HepG2 (cell line): ENCODE data around the gene PHTF1. TPM values are rescaled to one million over a fixed set of nuclear protein-coding genes. Genes with fewer than 3 reads are reported as not detected.

Experiments used
- GLMP ChIP-seq: sonication (generic); formaldehyde crosslinking; IDR thresholded peaks from 2 replicates; pipeline ENCODE4 v1.9.0; 2021; ENCODE audit warnings: missing genetic modification reagents, mild to moderate bottlenecking, borderline replicate concordance
- HDAC1 ChIP-seq: sonication (generic); formaldehyde crosslinking; IDR thresholded peaks from 2 replicates; pipeline ENCODE4 v1.5.1; 2020; ENCODE audit warnings: mild to moderate bottlenecking, missing genetic modification reagents
- HMG20A ChIP-seq: IDR thresholded peaks from 2 replicates; pipeline ENCODE4 v1.6.1; 2016; ENCODE audit warnings: borderline replicate concordance
- HNF1A ChIP-seq, 2 experiments: sonication (generic) in 1 of 2; formaldehyde crosslinking in 1 of 2; IDR thresholded peaks; 2 replicates each; pipeline versions ENCODE4 v1.4.0 to v1.6.1; 2016 to 2020; ENCODE audit warnings: borderline replicate concordance in 1 of 2, low read depth in 1 of 2, mild to moderate bottlenecking in 1 of 2, missing genetic modification reagents in 1 of 2
- MAF1 ChIP-seq: sonication (generic); formaldehyde crosslinking; IDR thresholded peaks from 2 replicates; pipeline ENCODE4 v1.5.0; 2020; ENCODE audit warnings: missing genetic modification reagents, borderline replicate concordance
- MYNN ChIP-seq: sonication (generic); formaldehyde crosslinking; IDR thresholded peaks from 2 replicates; pipeline ENCODE4 v1.4.0; 2020; ENCODE audit warnings: mild to moderate bottlenecking, low read depth, missing genetic modification reagents
- NR2F6 ChIP-seq, 2 experiments: IDR thresholded peaks; 2 replicates each; pipeline ENCODE4 v1.6.1; 2016; ENCODE audit warnings: antibody characterized with exemption in 1 of 2, mild to moderate bottlenecking in 1 of 2
- REXO4 ChIP-seq: sonication (generic); formaldehyde crosslinking; IDR thresholded peaks from 2 replicates; pipeline ENCODE4 v1.8.0; 2022; ENCODE audit warnings: missing genetic modification reagents, mild to moderate bottlenecking, borderline replicate concordance
- SIX1 ChIP-seq: sonication (generic); formaldehyde crosslinking; IDR thresholded peaks from 2 replicates; pipeline ENCODE4 v1.4.0; 2020; ENCODE audit warnings: missing genetic modification reagents, borderline replicate concordance
- SP5 ChIP-seq: IDR thresholded peaks from 2 replicates; pipeline ENCODE4 v1.6.1; 2016; ENCODE audit warnings: low read depth, borderline replicate concordance
- TSC22D2 ChIP-seq: sonication (generic); formaldehyde crosslinking; IDR thresholded peaks from 2 replicates; pipeline ENCODE4 v1.5.1; 2020; ENCODE audit warnings: missing genetic modification reagents, mild to moderate bottlenecking, borderline replicate concordance
- ZNF18 ChIP-seq: sonication (generic); formaldehyde crosslinking; IDR thresholded peaks from 2 replicates; pipeline ENCODE4 v1.8.0; 2022; ENCODE audit warnings: mild to moderate bottlenecking, missing genetic modification reagents; ENCODE audit not compliant: insufficient replicate concordance
- ZNF547 ChIP-seq: sonication (generic); formaldehyde crosslinking; IDR thresholded peaks from 2 replicates; pipeline ENCODE4 v1.5.1; 2020; ENCODE audit warnings: mild to moderate bottlenecking, missing genetic modification reagents
- ZNF552 ChIP-seq: sonication (generic); formaldehyde crosslinking; IDR thresholded peaks from 2 replicates; pipeline ENCODE4 v1.9.0; 2022; ENCODE audit warnings: missing genetic modification reagents, mild to moderate bottlenecking, borderline replicate concordance
- ZNF639 ChIP-seq: conservative IDR thresholded peaks from 2 replicates; pipeline ENCODE4 v1.6.1; 2018; ENCODE audit warnings: missing genetic modification reagents
- ZNF703 ChIP-seq: sonication (generic); formaldehyde crosslinking; IDR thresholded peaks from 2 replicates; pipeline ENCODE4 v1.5.1; 2020; ENCODE audit warnings: missing genetic modification reagents, mild to moderate bottlenecking, moderate library complexity, borderline replicate concordance
- ZNF704 ChIP-seq: sonication (generic); formaldehyde crosslinking; IDR thresholded peaks from 2 replicates; pipeline ENCODE4 v1.8.1; 2023; ENCODE audit warnings: mild to moderate bottlenecking, inconsistent platforms, moderate library complexity, missing genetic modification reagents, borderline replicate concordance
- ZNF746 ChIP-seq: sonication (generic); formaldehyde crosslinking; IDR thresholded peaks from 2 replicates; pipeline ENCODE4 v1.8.0; 2022; ENCODE audit warnings: mild to moderate bottlenecking, missing genetic modification reagents
- polyA plus RNA-seq, 8 experiments: library from polyadenylated mRNA; depleted of rRNA in 3 of 8; stranded (reverse) in 7 of 8; unstranded in 1 of 8; fragments of >200 nt; fragmentation: Illumina TruSeq in 4 of 8; extraction: Trizol in 4 of 8; gene quantifications; 2 replicates each; pipeline versions ENCODE4 v1.2.1 to v1.2.3, GENCODE V29; 2011 to 2016; ENCODE audit warnings: low read depth in 4 of 8, missing spikeins in 1 of 8, mixed read lengths in 1 of 8; ENCODE audit not compliant: insufficient read depth in 1 of 8
- total RNA-seq, 5 experiments: library from RNA; depleted of rRNA; stranded (reverse); fragments of >200 nt; fragmentation: Illumina TruSeq; extraction: Trizol; gene quantifications; 2 replicates each; pipeline ENCODE4 v1.2.3, GENCODE V29; 2016; ENCODE audit warnings: low read depth in 1 of 5

Gene PHTF1
- total and polyA plus RNA-seq, 2 of the 13 experiments (the other 11 are each of a cell fraction or from before 2014, with no cell fraction given): 5.0 to 19.7 TPM

GRCh38 chr1:113759333-113760101, at the start of gene PHTF1 (continued):
- 0 out of 2 replicates have a peak, but pooled peaks have one; percentile 27 for TF ChIP-seq ZNF704 (CRISPR knock-in tag)
- TF ChIP-seq REXO4: no peak
- no peak for TF ChIP-seq ZNF746 (CRISPR knock-in tag)
- TF ChIP-seq MAF1 (CRISPR knock-in tag): no peak
- TF ChIP-seq ZNF703 (CRISPR knock-in tag): 0 out of 2 replicates have a peak, but pooled peaks have one; percentile 22
- no peak for TF ChIP-seq ZNF547
- TF ChIP-seq TSC22D2: peak; percentile 57; the same call in 1 of the 2 replicates
- TF ChIP-seq GLMP (CRISPR knock-in tag): no peak
- no peak for TF ChIP-seq ZNF18 (CRISPR knock-in tag)
- TF ChIP-seq SIX1 (CRISPR knock-in tag): no peak
- peak; percentile 76 for TF ChIP-seq HDAC1 (CRISPR knock-in tag)
- no peak for TF ChIP-seq ZNF552
- TF ChIP-seq HMG20A (CRISPR knock-in tag): no peak
- TF ChIP-seq SP5 (CRISPR knock-in tag): peak; percentile 21; the same call in 1 of the 2 replicates
- TF ChIP-seq MYNN: 0 out of 2 replicates have a peak, but pooled peaks have one; percentile 15
- TF ChIP-seq ZNF639 (CRISPR knock-in tag): no peak
- no peak for TF ChIP-seq HNF1A (IDR thresholded peaks at IDR 0.05; ENCODE audit: low read depth)
- no peak for TF ChIP-seq HNF1A (CRISPR knock-in tag; IDR thresholded peaks at IDR 0.05; ENCODE audit: borderline replicate concordance)
- TF ChIP-seq NR2F6 (IDR thresholded peaks at IDR 0.05): no peak
- peak; percentile 10; the same call in 1 of the 2 replicates for TF ChIP-seq NR2F6 (CRISPR knock-in tag; IDR thresholded peaks at IDR 0.05)
